NCI-H187 treated with DMSO at 0.1 percent for 48 hours (cell line): ENCODE results near the gene MAMDC4.

Experiments
- DNase-seq: peaks from one replicate; lab custom pipeline; 2025; lab: John Stamatoyannopoulos, UW

MAMDC4 gene

GRCh38 chr9:136890661-136891060, 38.5 kb downstream of the MAMDC4 start:
- no peak for DNase-seq

GRCh38 chr9:136896027-136896426, 43.9 kb downstream of the MAMDC4 start:
- DNase-seq: no peak

- no peak for DNase-seq
These were observed 46.4 kb downstream of the MAMDC4 start for GRCh38 chr9:136898483-136899100.

- no peak for DNase-seq
These were observed 47.0 kb downstream of the MAMDC4 start for GRCh38 chr9:136899196-136899595.

GRCh38 chr9:136900556-136900955, 48.4 kb downstream of the MAMDC4 start:
- DNase-seq: no peak

GRCh38 chr9:136900988-136901515, 48.9 kb downstream of the MAMDC4 start:
- DNase-seq: no peak

- DNase-seq: no peak
These were observed 49.5 kb downstream of the MAMDC4 start for GRCh38 chr9:136901516-136902258.

GRCh38 chr9:136902259-136902821, 50.2 kb downstream of the MAMDC4 start:
- no peak for DNase-seq

GRCh38 chr9:136903041-136903554, 51.0 kb downstream of the MAMDC4 start:
- no peak for DNase-seq

GRCh38 chr9:136906266-136906665, 54.1 kb downstream of the MAMDC4 start:
- no peak for DNase-seq

- no peak for DNase-seq
These were observed 55.1 kb downstream of the MAMDC4 start for GRCh38 chr9:136907011-136907914.
